Raji (cell line): ENCODE results near the gene NTSR1.

Experiments used
- POLR2A ChIP-seq: IDR thresholded peaks from 2 replicates; pipeline ENCODE4 v1.6.1; 2011; ENCODE audit warnings: low read depth, low read length, control low read depth; ENCODE audit not compliant: insufficient read depth

Gene NTSR1

GRCh38 chr20:62752671-62753501 is 44.2 kb downstream of the NTSR1 start:
- TF ChIP-seq POLR2A = no peak

DNA sequence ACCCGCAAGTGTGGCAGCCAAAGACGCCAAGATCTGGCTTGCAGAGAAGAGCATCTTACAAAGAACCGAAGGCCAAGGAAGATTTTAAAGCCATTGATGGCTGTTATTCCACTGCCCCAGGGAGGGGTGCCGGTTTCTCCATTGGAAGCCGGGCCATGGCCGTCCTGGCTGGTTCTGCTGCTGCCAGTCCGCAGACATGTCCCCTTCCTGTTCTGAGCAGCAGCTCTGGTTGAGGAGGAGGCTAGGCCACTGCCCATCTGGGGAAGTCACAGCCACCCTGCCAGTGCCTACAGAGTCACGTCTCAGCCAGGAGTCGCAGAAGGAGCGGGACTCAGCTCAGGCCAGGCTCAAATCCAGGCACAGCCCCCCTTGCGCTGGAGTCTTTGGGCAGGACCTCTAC is 45.0 kb downstream of the NTSR1 start:
- no peak for TF ChIP-seq POLR2A

DNA sequence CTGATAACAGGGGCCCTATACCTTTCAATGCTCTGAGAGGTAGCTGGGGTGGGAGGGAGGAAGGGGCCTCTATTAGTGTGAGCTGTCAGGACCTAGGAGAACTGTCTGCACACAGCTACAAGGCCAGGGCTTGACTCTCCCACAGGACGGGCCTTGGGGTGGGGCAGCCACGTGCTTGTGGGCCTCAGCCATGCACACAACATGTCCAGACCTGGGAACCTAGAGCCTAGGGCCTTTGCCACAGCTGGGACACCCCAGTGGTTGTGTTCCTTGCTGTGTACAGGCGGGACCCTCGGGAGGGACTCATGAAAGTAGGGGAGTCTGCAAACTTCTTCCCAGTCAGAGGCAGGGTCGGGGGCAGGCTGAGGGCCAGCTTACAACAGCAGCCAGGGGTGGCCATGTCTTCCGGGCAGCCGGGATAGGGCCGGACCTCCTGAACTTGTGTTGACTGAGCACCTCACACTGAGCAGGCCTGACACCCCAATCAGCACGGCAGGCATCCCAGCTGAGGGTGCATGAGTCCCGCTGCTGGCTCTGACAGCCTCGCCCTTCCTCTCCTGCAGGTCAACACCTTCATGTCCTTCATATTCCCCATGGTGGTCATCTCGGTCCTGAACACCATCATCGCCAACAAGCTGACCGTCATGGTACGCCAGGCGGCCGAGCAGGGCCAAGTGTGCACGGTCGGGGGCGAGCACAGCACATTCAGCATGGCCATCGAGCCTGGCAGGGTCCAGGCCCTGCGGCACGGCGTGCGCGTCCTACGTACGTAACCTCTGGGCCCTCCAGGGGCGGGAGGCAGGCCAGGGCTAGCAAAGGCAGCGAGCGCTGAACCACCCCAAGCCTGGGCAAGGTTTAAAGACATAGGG is 45.7 kb downstream of the NTSR1 start:
- no peak for TF ChIP-seq POLR2A

DNA sequence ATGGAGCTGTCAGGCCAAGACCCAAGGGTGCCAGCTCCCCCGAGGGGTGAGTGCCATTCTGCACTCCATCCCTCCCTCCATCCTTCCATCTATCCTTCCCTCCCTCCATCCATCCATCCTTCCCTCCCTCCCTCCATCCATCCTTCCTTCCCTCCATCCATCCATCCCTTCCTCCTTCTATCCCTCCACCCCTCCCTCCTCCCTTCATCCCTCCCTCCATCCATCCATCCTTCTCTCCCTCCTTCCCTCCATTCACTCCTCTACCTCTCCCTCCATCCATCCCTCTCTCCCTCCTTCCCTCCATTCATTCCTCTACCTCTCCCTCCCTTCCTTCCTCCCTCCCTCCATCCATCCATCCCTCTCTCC is 46.3 kb downstream of the NTSR1 start:
- no peak for TF ChIP-seq POLR2A

DNA sequence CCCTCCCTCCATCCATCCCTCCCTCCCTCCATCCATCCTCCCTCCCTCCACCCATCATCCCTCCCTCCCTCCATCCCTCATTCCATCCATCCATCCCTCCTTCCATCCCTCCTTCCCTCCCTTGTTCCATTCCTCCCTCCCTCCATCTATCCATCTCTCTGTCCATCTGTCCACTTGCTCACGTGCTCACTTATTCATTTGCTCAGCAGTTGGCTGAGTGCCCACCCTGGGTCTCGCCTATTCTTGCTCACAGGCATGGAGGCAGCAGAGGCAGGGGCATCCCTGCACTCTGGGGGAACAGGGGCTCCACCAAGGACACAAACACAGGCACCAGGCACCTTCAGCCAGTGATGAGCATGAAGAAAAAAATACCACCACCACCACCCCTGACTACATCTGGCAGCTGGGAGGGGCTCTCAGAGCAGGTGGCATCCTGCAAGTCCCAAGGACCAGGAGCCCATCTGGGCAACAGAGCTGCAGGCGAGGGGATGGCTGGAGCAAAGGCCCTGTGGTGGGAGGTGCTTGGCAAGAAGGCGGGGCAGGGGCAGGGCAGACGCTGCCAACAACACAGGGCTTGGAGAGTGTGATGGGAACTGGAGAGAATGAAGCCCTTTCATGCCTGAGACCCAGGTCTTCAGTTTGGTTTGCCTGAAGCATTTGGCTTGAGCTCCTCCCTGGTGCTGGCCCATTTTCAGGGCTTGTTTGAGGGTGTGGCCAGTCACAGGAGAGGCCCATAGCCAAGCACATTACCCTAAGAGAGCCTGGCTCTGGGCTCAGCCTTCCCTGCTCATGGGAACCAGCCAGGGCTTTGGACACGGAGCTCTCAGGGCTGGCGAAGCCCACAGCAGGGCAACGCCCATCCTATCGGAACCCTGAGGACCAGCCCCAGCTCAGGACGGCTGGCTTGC is 47.4 kb downstream of the NTSR1 start:
- TF ChIP-seq POLR2A = no peak

DNA sequence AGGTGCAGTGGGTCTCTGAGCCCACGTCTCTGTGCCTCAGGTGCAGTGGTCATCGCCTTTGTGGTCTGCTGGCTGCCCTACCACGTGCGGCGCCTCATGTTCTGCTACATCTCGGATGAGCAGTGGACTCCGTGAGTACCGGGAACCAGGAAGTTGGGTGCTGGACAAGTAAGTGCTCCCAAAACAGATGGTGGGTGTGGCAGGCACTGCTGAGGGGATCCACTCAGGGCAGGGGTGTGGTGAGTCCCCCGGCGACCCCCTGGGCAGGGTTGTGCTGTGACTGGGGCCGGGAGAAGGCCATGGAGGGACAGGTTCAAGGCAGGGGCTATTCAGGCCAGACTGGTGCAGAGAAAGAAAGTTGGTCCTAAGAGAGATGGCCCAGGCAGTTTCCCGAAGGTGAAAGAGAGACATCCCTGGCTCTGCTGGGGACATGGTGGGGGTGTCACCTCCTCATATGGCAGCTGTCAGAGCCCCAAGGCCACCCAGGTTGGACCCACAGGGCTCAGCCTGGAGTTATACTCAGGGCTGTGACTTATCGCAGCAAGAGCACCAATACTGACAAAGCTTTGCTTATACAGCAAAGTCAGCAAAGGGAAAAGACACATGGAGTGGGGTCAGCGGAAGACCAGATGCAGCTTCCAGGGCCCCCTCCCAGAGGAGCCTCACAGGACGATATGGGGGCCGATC is 49.7 kb downstream of the NTSR1 start:
- no peak for TF ChIP-seq POLR2A

DNA sequence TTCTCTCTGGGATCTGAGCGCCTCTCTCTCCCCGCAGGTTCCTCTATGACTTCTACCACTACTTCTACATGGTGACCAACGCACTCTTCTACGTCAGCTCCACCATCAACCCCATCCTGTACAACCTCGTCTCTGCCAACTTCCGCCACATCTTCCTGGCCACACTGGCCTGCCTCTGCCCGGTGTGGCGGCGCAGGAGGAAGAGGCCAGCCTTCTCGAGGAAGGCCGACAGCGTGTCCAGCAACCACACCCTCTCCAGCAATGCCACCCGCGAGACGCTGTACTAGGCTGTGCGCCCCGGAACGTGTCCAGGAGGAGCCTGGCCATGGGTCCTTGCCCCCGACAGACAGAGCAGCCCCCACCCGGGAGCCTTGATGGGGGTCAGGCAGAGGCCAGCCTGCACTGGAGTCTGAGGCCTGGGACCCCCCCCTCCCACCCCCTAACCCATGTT is 51.4 kb downstream of the NTSR1 start:
- TF ChIP-seq POLR2A = no peak

DNA sequence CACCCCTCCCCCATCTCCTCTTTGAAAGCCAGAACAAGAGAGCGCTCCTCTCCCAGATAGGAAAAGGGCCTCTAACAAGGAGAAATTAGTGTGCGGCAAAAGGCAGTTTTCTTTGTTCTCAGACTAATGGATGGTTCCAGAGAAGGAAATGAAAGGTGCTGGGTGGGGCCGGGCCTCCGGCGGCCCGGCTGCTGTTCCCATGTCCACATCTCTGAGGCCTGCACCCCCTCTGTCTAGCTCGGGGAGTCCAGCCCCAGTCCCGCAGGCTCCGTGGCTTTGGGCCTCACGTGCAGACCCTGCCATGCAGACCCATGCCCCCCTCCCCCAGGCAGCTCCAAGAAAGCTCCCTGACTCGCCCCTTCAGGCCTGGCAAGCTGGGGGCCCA is 51.8 kb downstream of the NTSR1 start:
- no peak for TF ChIP-seq POLR2A

DNA sequence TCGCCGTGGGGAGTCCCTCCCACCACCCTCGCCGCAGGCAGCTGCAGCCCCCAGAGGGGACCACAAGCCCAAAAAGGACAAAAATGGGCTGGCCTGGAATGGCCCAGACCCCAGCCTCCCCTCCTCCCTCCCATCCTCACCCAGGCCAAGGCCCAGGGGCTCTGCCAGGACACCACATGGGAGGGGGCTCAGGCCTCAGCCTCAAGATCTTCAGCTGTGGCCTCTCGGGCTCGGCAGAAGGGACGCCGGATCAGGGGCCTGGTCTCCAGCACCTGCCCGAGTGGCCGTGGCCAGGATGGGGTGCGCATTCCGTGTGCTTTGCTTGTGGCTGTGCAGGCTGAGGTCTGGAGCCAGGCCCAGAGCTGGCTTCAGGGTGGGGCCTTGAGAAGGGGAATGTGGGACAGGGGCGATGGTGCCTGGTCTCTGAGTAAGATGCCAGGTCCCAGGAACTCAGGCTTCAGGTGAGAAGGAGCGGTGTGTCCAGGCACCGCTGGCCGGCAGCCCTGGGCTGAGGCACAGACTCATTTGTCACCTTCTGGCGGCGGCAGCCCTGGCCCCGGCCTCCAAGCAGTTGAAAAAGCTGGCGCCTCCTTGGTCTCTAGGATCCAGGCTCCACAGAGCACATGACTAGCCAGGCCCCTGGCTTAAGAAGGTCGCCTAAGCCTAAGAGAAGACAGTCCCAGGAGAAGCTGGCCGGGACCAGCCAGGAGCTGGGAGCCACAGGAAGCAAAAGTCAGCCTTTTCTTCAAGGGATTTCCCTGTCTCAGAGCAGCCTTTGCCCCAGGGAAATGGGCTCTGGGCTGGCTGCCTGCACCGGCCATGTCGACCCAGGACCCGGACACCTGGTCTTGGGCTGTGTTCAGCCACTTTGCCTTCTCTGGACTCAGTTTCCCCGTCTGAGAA is 52.5 kb downstream of the NTSR1 start:
- TF ChIP-seq POLR2A = no peak

- TF ChIP-seq POLR2A = no peak
Measured at GRCh38 chr20:62761759-62762131, 53.1 kb downstream of the NTSR1 start.

DNA sequence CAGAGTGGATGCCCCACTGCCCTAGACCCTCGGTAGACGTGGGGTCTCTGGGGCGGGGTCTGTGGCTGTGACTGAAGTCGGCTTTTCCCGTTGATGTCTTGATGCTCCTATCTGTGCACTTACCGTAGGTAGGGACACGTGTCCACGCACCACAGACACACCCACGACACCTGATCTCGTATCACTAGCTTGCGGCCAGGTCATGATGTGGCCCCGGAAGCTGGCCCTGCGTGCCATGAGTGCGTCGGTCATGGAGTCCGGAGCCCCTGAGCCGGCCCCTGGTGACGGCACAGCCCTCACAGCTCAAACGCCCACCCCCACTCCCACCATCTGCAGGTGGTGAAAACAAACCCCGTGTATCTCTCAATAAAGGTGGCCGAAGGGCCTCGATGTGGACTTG is 53.7 kb downstream of the NTSR1 start:
- no peak for TF ChIP-seq POLR2A

GRCh38 chr20:62762801-62763368 is 54.2 kb downstream of the NTSR1 start:
- no peak for TF ChIP-seq POLR2A

DNA sequence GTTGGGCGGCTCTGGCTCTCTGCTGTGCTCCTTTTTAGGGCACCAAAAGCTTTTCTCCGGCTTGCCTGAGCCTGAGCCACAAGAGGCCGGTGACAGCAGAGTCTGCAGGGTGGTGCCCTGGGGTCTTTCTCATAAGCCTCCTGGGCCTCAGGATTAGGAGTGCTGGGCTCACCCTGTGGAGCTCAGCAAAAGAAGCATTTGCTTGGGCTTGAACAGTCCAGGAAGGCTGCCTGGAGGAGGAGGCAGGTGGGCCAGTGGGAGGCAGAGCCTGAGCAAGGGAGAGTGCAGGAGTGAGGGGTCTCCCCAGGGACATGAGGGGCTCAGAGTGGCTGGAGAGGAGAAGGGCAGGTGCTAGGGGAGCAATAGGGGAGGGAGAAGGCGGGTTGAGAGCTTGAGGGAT is 54.8 kb downstream of the NTSR1 start:
- no peak for TF ChIP-seq POLR2A
